ENCODE data around the gene XG.

DNA sequence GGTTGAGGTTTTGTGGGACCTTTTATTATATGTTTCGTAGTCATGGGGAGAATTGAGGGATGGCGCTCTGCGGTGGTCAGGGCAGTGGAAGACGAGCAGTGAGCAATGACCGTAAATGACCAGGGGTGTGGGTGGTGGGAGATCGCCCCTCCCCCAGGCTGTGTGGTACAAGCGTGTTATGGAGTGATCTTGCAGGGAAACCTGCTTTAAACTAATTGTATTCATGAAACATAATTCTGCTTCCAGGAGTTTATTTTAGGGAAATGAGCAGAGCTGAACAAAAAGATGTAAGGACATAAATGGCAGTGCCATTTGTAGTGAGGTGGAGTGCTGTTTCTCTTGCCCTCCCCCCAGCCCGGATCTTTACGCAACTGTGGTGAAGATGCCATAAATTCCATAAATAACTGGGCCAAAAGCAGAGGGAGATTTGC, 97.0 kb downstream of the XG start:
- TF ChIP-seq, protein P1, sequence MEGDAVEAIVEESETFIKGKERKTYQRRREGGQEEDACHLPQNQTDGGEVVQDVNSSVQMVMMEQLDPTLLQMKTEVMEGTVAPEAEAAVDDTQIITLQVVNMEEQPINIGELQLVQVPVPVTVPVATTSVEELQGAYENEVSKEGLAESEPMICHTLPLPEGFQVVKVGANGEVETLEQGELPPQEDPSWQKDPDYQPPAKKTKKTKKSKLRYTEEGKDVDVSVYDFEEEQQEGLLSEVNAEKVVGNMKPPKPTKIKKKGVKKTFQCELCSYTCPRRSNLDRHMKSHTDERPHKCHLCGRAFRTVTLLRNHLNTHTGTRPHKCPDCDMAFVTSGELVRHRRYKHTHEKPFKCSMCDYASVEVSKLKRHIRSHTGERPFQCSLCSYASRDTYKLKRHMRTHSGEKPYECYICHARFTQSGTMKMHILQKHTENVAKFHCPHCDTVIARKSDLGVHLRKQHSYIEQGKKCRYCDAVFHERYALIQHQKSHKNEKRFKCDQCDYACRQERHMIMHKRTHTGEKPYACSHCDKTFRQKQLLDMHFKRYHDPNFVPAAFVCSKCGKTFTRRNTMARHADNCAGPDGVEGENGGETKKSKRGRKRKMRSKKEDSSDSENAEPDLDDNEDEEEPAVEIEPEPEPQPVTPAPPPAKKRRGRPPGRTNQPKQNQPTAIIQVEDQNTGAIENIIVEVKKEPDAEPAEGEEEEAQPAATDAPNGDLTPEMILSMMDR (IDR thresholded peaks at IDR 0.05; ENCODE audit: insufficient read depth, low read length, poor library complexity, severe bottlenecking): no peak
- TF ChIP-seq EZH2phosphoT487 (conservative IDR thresholded peaks at IDR 0.05; ENCODE audit: low read length): no peak

All from SU-DHL-6 (cell line).